Mucosa of descending colon (tissue), 3 donors: ENCODE measurements around the gene GSS. TPM values are rescaled to one million over a fixed set of nuclear protein-coding genes. Genes with fewer than 3 reads are reported as not detected.

Experiments used
- ATAC-seq: fragments of 200-7000 bp; cut with Tn5 transposase; one replicate; pipeline ENCODE4 v1.9.1; 2020; ENCODE audit warnings: mild to moderate bottlenecking, moderate library complexity
- DNase-seq, 3 donors: peaks; one replicate each; pipeline ENCODE4 v3.0.0-alpha.2; 2020
- H3K36me3 ChIP-seq: fragments of 200-600 bp; one replicate; pipeline ENCODE4 v1.8.0; 2021; ENCODE audit warnings: low read depth, mild to moderate bottlenecking
- H3K4me1 ChIP-seq: fragments of 200-600 bp; one replicate; pipeline ENCODE4 v1.8.0; 2021; ENCODE audit warnings: low read depth, mild to moderate bottlenecking
- H3K4me3 ChIP-seq: fragments of 200-600 bp; one replicate; pipeline ENCODE4 v1.8.0; 2021; ENCODE audit warnings: mild to moderate bottlenecking
- H3K9me3 ChIP-seq: fragments of 200-600 bp; one replicate; pipeline ENCODE4 v1.8.0; 2021; ENCODE audit warnings: mild to moderate bottlenecking
- CTCF ChIP-seq: fragments of 200-600 bp; IDR thresholded peaks from one replicate; pipeline ENCODE4 v1.8.0; 2022; ENCODE audit warnings: antibody characterized with exemption, mild to moderate bottlenecking
- intact Hi-C, 2 donors: fragments of 100-400 bp; cut with DNase I in 1 of 2; cut with micrococcal nuclease in 1 of 2; formaldehyde crosslinking; loops; one replicate each; pipeline versions ENCODE4 v1.11.0 to v1.11.1; 2022; cut with DNase I, micrococcal nuclease
- total RNA-seq, 3 donors: library from RNA; stranded (reverse); fragmentation: NEBNext Ultra II Directional in 2 of 3; extraction: Animal tissue kit (Norgen Biotek cat#: 25700) in 2 of 3; gene quantifications; one replicate each; pipeline versions ENCODE4 v1.2.1 to v1.2.4, GENCODE V29; 2021 to 2023
- donor health status: DM: no; HTN: no; CAD: no; lungs with moderate emphysema.
- donor health status: DM: no; HTN: no; CAD: no.
- donor health status: DM: no; HTN: yes; CAD: no.

GSS gene
- total RNA-seq, 3 donors from 2014 or later: 45.2 to 97.3 (median 91.8) TPM

GRCh38 chr20:34927736-34928135, 27.9 kb downstream of the GSS start:
- DNase-seq (no peak), ATAC-seq (no peak)
- Histone ChIP-seq H3K4me1 (no peaks in the 10 kb centered on the region), H3K4me3 (no peak overlapping the region), H3K36me3 (peaks cover 12% of the 10 kb centered on the region), H3K9me3 (no peaks in the 10 kb centered on the region)
- intact Hi-C loops: no loop called here
- TF ChIP-seq CTCF: no peak

GRCh38 chr20:34926581-34926980, 29.0 kb downstream of the GSS start:
- peaks cover 12% of the 10 kb centered on the region for H3K36me3 ChIP-seq
- no peaks in the 10 kb centered on the region for H3K9me3 ChIP-seq
- ATAC-seq: no peak
- no peak for DNase-seq
- no peak overlapping the region for H3K4me3 ChIP-seq
- intact Hi-C loops: no loop called here
- no peak for TF ChIP-seq CTCF
- no peaks in the 10 kb centered on the region for H3K4me1 ChIP-seq

GRCh38 chr20:34925981-34926380, 29.6 kb downstream of the GSS start:
- no peak overlapping the region for H3K4me3 ChIP-seq
- peaks cover 12% of the 10 kb centered on the region for H3K36me3 ChIP-seq
- no peak for ATAC-seq
- H3K9me3 ChIP-seq: no peaks in the 10 kb centered on the region
- no peak for TF ChIP-seq CTCF
- intact Hi-C loops: no loop called here
- H3K4me1 ChIP-seq: no peaks in the 10 kb centered on the region
- no peak for DNase-seq

GRCh38 chr20:34925341-34925740, 30.3 kb downstream of the GSS start:
- no peaks in the 10 kb centered on the region for H3K9me3 ChIP-seq
- peaks cover 12% of the 10 kb centered on the region for H3K36me3 ChIP-seq
- ATAC-seq (no peak), DNase-seq (no peak)
- no peak overlapping the region for H3K4me3 ChIP-seq
- intact Hi-C loops: no loop called here
- no peak for TF ChIP-seq CTCF
- no peaks in the 10 kb centered on the region for H3K4me1 ChIP-seq

GRCh38 chr20:34923414-34923813, 32.2 kb downstream of the GSS start:
- TF ChIP-seq CTCF: no peak
- Histone ChIP-seq H3K36me3 (peaks cover 12% of the 10 kb centered on the region), H3K4me3 (no peak overlapping the region), H3K4me1 (no peaks in the 10 kb centered on the region), H3K9me3 (no peaks in the 10 kb centered on the region)
- no peak for ATAC-seq
- intact Hi-C loops: no loop called here
- DNase-seq: no peak
